ENCODE data around the gene AKNA.

AKNA gene

GRCh38 chr9:114413861-114414301 lies 26.1 kb upstream of the AKNA start:
- DNase-seq, result no peak

GRCh38 chr9:114412048-114412683 lies 24.4 kb upstream of the AKNA start:
- DNase-seq, result no peak

GRCh38 chr9:114411452-114411851 lies 23.7 kb upstream of the AKNA start:
- no peak for DNase-seq

- DNase-seq, result no peak
These were observed 23.1 kb upstream of the AKNA start for GRCh38 chr9:114410910-114411309.

GRCh38 chr9:114409842-114410241 lies 22.1 kb upstream of the AKNA start:
- DNase-seq, result no peak

- DNase-seq, result no peak
These were observed 21.5 kb upstream of the AKNA start for GRCh38 chr9:114409103-114409780.

- DNase-seq, result no peak
These were observed 20.9 kb upstream of the AKNA start for GRCh38 chr9:114408645-114409044.

GRCh38 chr9:114407889-114408288 lies 20.1 kb upstream of the AKNA start:
- no peak for DNase-seq

- no peak for DNase-seq
These were observed 18.7 kb upstream of the AKNA start for GRCh38 chr9:114406441-114406840.

GRCh38 chr9:114405294-114406034 lies 17.7 kb upstream of the AKNA start:
- DNase-seq, result peak; percentile 76

- DNase-seq, result no peak
These were observed 16.7 kb upstream of the AKNA start for GRCh38 chr9:114404531-114404930.

GRCh38 chr9:114403153-114403756 lies 15.5 kb upstream of the AKNA start:
- DNase-seq, result no peak

- no peak for DNase-seq
These were observed 13.6 kb upstream of the AKNA start for GRCh38 chr9:114401344-114401743.

- no peak for DNase-seq
These were observed 13.0 kb upstream of the AKNA start for GRCh38 chr9:114400772-114401171.

GRCh38 chr9:114400219-114400618 lies 12.4 kb upstream of the AKNA start:
- DNase-seq, result no peak

- DNase-seq, result no peak
These were observed 11.6 kb upstream of the AKNA start for GRCh38 chr9:114399381-114399780.

GRCh38 chr9:114397848-114398605 lies 10.2 kb upstream of the AKNA start:
- DNase-seq, result peak; percentile 87

GRCh38 chr9:114397219-114397847 lies 9.6 kb upstream of the AKNA start:
- no peak for DNase-seq

- no peak for DNase-seq
These were observed 8.9 kb upstream of the AKNA start for GRCh38 chr9:114396558-114397218.

- no peak for DNase-seq
These were observed 8.0 kb upstream of the AKNA start for GRCh38 chr9:114395768-114396167.

GRCh38 chr9:114395334-114395617 lies 7.5 kb upstream of the AKNA start:
- no peak for DNase-seq
